Heart right ventricle (tissue), 16 donors: Measurements from ENCODE around the gene SLPI. TPM values are rescaled to one million over a fixed set of nuclear protein-coding genes. Genes with fewer than 3 reads are reported as not detected.

ENCODE experiments used
- ATAC-seq, 8 donors: fragments of 200-7000 bp; cut with Tn5 transposase; one replicate each; pipeline ENCODE4 v1.9.1; 2020; ENCODE audit warnings: mild to moderate bottlenecking in 8 of 8, moderate library complexity in 8 of 8, moderate number of reproducible peaks in 1 of 8
- DNase-seq, 2 donors: peaks; one replicate each; pipeline ENCODE4 v3.0.0-alpha.2; 2020
- H3K27ac ChIP-seq, 10 donors: fragments of 200-600 bp; sonication (generic) in 2 of 10; one replicate each; pipeline versions ENCODE4 v1.5.0 to v1.8.0; 2020 to 2022; ENCODE audit warnings: mild to moderate bottlenecking in 3 of 10
- H3K27me3 ChIP-seq, 7 donors: fragments of 200-600 bp; one replicate each; pipeline ENCODE4 v1.8.0; 2021 to 2022; ENCODE audit warnings: mild to moderate bottlenecking in 2 of 7
- H3K36me3 ChIP-seq, 9 donors: fragments of 200-600 bp; sonication (generic) in 1 of 9; one replicate each; pipeline versions ENCODE4 v1.5.0 to v1.8.0; 2020 to 2022; ENCODE audit warnings: mild to moderate bottlenecking in 2 of 9
- H3K4me1 ChIP-seq, 9 donors: fragments of 200-600 bp; sonication (generic) in 1 of 9; one replicate each; pipeline versions ENCODE4 v1.5.0 to v1.8.0; 2020 to 2022; ENCODE audit warnings: mild to moderate bottlenecking in 4 of 9
- H3K4me3 ChIP-seq, 10 donors: fragments of 200-600 bp; sonication (generic) in 2 of 10; one replicate each; pipeline versions ENCODE4 v1.5.0 to v1.8.0; 2020 to 2022; ENCODE audit warnings: mild to moderate bottlenecking in 7 of 10, moderate library complexity in 2 of 10
- H3K9me3 ChIP-seq, 11 donors: fragments of 200-600 bp in 10 of 11; sonication (generic) in 2 of 11; one replicate each; pipeline versions ENCODE4 v1.5.0 to v1.8.0; 2013 to 2022; ENCODE audit warnings: mild to moderate bottlenecking in 2 of 11, control low read depth in 1 of 11, moderate library complexity in 1 of 11
- WGBS, 2 donors: extraction: QIAGEN DNeasy Blood & Tissue Kit; methylation state at CpG; one replicate each; pipeline ENCODE4 v1.1.7; 2013; ENCODE audit warnings: inconsistent platforms in 1 of 2; 5-methylcytosine and 5-hydroxymethylcytosine counted together
- intact Hi-C, 10 donors: fragments of 100-400 bp; cut with DNase I; formaldehyde crosslinking; loops; one replicate each; pipeline versions ENCODE4 v1.11.1 to v1.14.2; 2022
- polyA plus RNA-seq, 2 donors: library from polyadenylated mRNA; stranded (reverse); fragments of 200-250 nt; gene quantifications; one replicate each; pipeline ENCODE4 v1.2.3, GENCODE V29; 2013
- total RNA-seq, 10 donors: library from RNA; stranded (reverse); fragmentation: NEBNext Ultra II Directional in 3 of 10; extraction: Animal tissue kit (Norgen Biotek cat#: 25700) in 3 of 10; gene quantifications; one replicate each; pipeline versions ENCODE4 v1.2.1 to v1.2.4, GENCODE V29; 2021 to 2023
- TF ChIP-seq, protein P1 (sequence below), 9 donors: fragments of 200-600 bp; sonication (generic) in 2 of 9; IDR thresholded peaks; one replicate each; pipeline versions ENCODE4 v1.5.0 to v1.8.0; 2021 to 2022; ENCODE audit warnings: antibody characterized with exemption in 9 of 9, mild to moderate bottlenecking in 5 of 9, moderate library complexity in 1 of 9
- donor health status: Arrhythmogenic right ventricular cardiomyopathy.
- donor health status: ischemic (EF 13 %, LVEDD 7.1; RV severe dilation, severe dysfunction).
- donor health status: healthy with polysubstance abuse.
- donor health status: DM: no; HTN: yes; CAD: no.
- donor health status: DM: no; HTN: no; CAD: no.
- donor health status: ischemic (EF 25% LVEDD 6.9; RV normal size, moderate dysfunction).
- donor health status: ischemic (EF 25% LVEDD 5.7; RV mildly dilated, moderate dysfunction).
- donor health status: healthy.
- donor health status: DM: yes; HTN: yes; CAD: no.
- donor health status: Ischemic cardiomyopathy.
- donor health status: ischemic (EF 35%, LVEDD 5.7; RV mildly dilated, moderate dysfunction).
- donor health status: nonischemic (EF 11% LVEDD 7.7; RV severe dilation, severe dysfunction).
- donor health status: DM: yes; HTN: yes; CAD: no.
- donor health status: PGD.
- donor health status: ischemic (EF 29% LVEDD 5.4; RV normal size, mild dysfunction).
- donor health status: nonischemic (EF 23%, LVEDD 6.1; RV moderate dilation, normal function).

Gene SLPI
- total and polyA plus RNA-seq, 12 donors, result 0.43 to 5.1 (median 1.8) TPM; not detected in 4

DNA sequence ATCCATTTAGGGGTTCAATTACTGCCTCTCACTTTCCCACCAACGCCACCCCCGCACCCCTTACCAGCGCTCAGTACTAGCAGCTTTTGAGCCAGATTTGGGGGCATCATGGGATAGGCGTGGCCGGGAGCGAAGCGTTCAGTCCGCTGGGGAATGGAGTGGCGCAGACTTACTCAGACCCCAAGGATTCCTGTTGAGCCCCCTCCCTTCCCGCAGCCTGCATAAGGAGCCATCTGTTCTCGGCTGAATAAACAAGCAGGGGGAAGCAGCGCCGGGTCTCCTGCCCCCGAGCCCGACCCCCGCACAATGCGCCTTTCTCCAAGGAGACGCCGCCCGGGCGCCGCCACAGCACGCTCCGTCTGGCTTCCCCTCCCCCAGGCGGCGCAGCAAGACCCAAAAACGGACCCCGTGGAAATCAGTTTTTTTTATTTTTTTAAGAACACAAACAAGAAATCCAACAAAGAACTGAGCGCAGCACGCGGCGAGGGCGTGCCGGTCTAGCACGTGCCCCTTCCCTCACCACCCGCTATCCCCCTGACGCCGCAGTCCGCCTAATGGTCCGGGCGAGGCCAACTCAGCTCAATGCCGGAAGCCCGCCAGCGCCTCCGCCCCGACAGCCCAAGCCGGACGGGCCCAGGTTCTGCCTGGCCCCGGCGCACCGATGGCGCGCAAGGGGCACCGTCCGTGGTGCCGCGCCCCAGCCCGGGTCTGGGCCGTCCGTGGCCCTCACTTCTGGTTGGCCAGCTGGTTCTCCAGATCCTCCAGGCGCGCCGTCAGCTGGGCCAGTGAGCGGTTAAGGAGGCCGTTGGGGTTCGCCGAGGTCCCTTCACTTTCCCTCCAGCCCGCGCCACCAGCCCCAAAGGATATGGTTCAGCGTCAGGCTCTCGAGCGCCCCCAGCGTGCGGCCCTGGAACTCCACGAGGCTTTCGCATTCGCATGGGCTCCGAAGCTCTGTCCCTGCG is 39.0 kb upstream of the SLPI start:
- WGBS, 2 donors, result 1 to 2% methylated on average over 79 of the region's 79 CpGs
- TF ChIP-seq, protein P1, sequence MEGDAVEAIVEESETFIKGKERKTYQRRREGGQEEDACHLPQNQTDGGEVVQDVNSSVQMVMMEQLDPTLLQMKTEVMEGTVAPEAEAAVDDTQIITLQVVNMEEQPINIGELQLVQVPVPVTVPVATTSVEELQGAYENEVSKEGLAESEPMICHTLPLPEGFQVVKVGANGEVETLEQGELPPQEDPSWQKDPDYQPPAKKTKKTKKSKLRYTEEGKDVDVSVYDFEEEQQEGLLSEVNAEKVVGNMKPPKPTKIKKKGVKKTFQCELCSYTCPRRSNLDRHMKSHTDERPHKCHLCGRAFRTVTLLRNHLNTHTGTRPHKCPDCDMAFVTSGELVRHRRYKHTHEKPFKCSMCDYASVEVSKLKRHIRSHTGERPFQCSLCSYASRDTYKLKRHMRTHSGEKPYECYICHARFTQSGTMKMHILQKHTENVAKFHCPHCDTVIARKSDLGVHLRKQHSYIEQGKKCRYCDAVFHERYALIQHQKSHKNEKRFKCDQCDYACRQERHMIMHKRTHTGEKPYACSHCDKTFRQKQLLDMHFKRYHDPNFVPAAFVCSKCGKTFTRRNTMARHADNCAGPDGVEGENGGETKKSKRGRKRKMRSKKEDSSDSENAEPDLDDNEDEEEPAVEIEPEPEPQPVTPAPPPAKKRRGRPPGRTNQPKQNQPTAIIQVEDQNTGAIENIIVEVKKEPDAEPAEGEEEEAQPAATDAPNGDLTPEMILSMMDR (IDR thresholded peaks at IDR 0.05), result peak; percentile 87 to 96 (median 93)
- peaks cover 5 to 56% (median 43%) of the 10 kb centered on the region in 7 donors for H3K27me3 ChIP-seq
- H3K36me3 ChIP-seq, result no peaks in the 10 kb centered on the region
- H3K27ac ChIP-seq, result no peak overlapping the region
- intact Hi-C loops, result loop anchor here in 5 of 10 donors (2.0 to 10.0 kb wide), 5 partner anchors 249 to 289 kb away; no protein-coding TSS in a partner anchor
- DNase-seq (peak; percentile 77 to 82), ATAC-seq (peak; percentile 79 to 90 (median 86))
- H3K9me3 ChIP-seq, result no peaks in the 10 kb centered on the region
- peaks cover 0 to 21% (median 9%) of the 10 kb centered on the region in 9 donors for H3K4me1 ChIP-seq
- H3K4me3 ChIP-seq, result peak overlapping the region; percentile 13 to 61 (median 52)

DNA sequence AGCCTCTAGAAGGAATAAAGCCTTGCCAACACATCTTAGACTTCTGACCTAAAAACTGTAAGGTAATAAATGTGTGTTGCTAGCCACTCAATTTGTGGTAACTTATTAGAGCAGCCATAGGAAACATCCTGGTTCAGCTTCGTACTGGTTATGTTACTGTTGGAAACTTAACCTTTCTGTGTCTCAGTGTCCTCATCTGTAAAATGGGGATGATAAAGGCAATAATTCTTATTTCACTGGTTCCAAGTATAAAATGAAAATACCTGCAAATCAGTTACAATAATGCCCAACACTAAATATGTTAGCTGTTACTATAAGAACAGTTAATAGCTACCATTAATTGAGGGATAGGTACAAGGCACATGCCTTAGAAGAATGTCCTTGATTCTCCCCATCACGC is 38.0 kb upstream of the SLPI start:
- H3K27ac ChIP-seq, result no peak overlapping the region
- H3K4me3 ChIP-seq, result no peak overlapping the region
- peaks cover 0 to 21% (median 9%) of the 10 kb centered on the region in 9 donors for H3K4me1 ChIP-seq
- 77 to 80% methylated on average over 2 of the region's 2 CpGs for WGBS, 2 donors
- H3K27me3 ChIP-seq, result peaks cover 5 to 55% (median 37%) of the 10 kb centered on the region in 7 donors
- H3K36me3 ChIP-seq, result no peaks in the 10 kb centered on the region
- ATAC-seq (no peak), DNase-seq (no peak)
- TF ChIP-seq, protein P1 (IDR thresholded peaks at IDR 0.05), result no peak
- H3K9me3 ChIP-seq, result no peaks in the 10 kb centered on the region
- intact Hi-C loops, result loop anchor here in 5 of 10 donors (2.0 to 10.0 kb wide), 5 partner anchors 248 to 288 kb away; no protein-coding TSS in a partner anchor

DNA sequence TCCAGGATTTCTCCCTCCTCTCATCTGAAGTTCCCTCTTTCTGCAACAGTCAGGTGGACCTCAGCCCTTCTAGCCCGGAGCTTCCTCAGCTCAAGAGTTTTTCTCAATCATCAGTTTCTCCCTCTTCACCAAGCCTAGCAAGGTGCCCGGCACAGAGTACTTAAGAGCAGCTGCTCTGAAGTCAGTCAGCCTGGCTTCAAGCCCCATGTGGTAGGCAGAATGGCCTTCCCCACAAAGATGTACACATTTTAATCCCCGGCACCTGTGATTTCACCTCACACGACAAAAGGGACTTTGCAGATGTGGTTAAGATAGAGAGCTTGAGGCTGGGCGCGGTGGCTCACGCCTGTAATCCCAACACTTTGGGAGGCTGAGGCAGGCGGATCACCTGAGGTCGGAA is 37.2 kb upstream of the SLPI start:
- intact Hi-C loops, result loop anchor here in 7 of 10 donors (2.0 to 10.0 kb wide), 6 partner anchors 247 to 287 kb away; no protein-coding TSS in a partner anchor
- ATAC-seq, result no peak
- DNase-seq, result no peak
- H3K9me3 ChIP-seq, result no peaks in the 10 kb centered on the region
- H3K4me1 ChIP-seq, result peaks cover 0 to 21% (median 9%) of the 10 kb centered on the region in 9 donors
- peaks cover 5 to 53% (median 37%) of the 10 kb centered on the region in 7 donors for H3K27me3 ChIP-seq
- H3K27ac ChIP-seq, result no peak overlapping the region
- no peaks in the 10 kb centered on the region for H3K36me3 ChIP-seq
- no peak overlapping the region for H3K4me3 ChIP-seq
- 84% methylated on average over 9 of the region's 9 CpGs for WGBS, 2 donors
- TF ChIP-seq, protein P1 (IDR thresholded peaks at IDR 0.05), result no peak

DNA sequence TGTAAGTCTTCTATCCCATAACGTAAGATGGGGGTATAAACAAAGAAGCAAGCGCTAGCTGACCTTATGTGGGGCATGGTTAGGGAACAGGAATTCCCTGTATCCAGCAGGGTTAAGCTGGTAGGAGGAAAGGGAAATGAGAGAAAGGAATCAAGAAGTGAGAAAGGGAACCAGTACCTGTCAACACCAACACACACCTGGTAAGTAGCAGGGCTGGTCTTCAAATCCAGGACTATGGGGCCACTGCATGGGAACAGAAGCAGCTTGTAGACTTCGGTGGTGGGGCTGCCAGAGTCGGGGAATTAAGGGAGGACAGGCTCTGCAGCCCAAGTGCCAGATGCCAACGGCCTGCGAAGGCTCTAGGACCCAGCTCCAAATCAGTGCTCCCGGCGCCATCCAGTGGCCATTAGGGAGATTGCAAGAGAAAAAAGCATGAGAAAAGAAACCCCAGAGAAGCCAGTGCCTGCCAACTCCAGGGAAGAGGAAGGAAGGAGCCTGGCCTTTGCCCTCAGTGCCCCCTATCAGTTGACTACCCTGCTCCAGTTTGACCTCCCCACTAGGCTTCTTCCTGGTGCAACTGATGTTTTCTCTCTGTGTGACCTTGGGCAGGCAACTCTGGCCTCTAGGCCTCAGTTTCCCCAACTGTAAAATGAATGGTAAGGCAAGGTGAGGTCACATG is 36.5 kb upstream of the SLPI start:
- H3K27ac ChIP-seq, result no peak overlapping the region
- TF ChIP-seq, protein P1 (IDR thresholded peaks at IDR 0.05), result peak; percentile 67 to 86 (median 82)
- intact Hi-C loops, result loop anchor here in 7 of 10 donors (2.0 to 10.0 kb wide), 6 partner anchors 246 to 286 kb away; no protein-coding TSS in a partner anchor
- peak; percentile 48 to 66 for DNase-seq
- H3K9me3 ChIP-seq, result no peaks in the 10 kb centered on the region
- H3K27me3 ChIP-seq, result peaks cover 5 to 53% (median 31%) of the 10 kb centered on the region in 7 donors
- no peaks in the 10 kb centered on the region for H3K36me3 ChIP-seq
- H3K4me1 ChIP-seq, result peaks cover 0 to 21% (median 9%) of the 10 kb centered on the region in 9 donors
- ATAC-seq, result peak; percentile 51 to 64 (median 60)
- H3K4me3 ChIP-seq, result no peak overlapping the region
- WGBS, 2 donors, result 19 to 23% methylated on average over 8 of the region's 8 CpGs
